Putamen (tissue), 1 donor: ENCODE data around the gene TCF7L1.

ENCODE experiments used
- DNase-seq: peaks from one replicate; pipeline ENCODE4 v3.0.0-alpha.2; 2016; ENCODE audit warnings: low spot score

The TCF7L1 gene

GRCh38 chr2:85163675-85164074 lies 30.5 kb downstream of the TCF7L1 start:
- no peak for DNase-seq

- DNase-seq: no peak
These were observed 31.0 kb downstream of the TCF7L1 start for GRCh38 chr2:85164145-85164569.

- DNase-seq: no peak
These were observed 32.0 kb downstream of the TCF7L1 start for GRCh38 chr2:85165088-85165690.

GRCh38 chr2:85166021-85166420 lies 32.8 kb downstream of the TCF7L1 start:
- no peak for DNase-seq

- DNase-seq: no peak
These were observed 34.3 kb downstream of the TCF7L1 start for GRCh38 chr2:85167479-85167878.

- no peak for DNase-seq
These were observed 35.8 kb downstream of the TCF7L1 start for GRCh38 chr2:85168942-85169341.

- no peak for DNase-seq
These were observed 36.4 kb downstream of the TCF7L1 start for GRCh38 chr2:85169581-85169980.

- no peak for DNase-seq
These were observed 37.8 kb downstream of the TCF7L1 start for GRCh38 chr2:85170938-85171475.

GRCh38 chr2:85171916-85172315 lies 38.7 kb downstream of the TCF7L1 start:
- no peak for DNase-seq

GRCh38 chr2:85173909-85174308 lies 40.7 kb downstream of the TCF7L1 start:
- DNase-seq: no peak

- no peak for DNase-seq
These were observed 41.8 kb downstream of the TCF7L1 start for GRCh38 chr2:85174943-85175342.

- DNase-seq: no peak
These were observed 42.4 kb downstream of the TCF7L1 start for GRCh38 chr2:85175369-85176299.

GRCh38 chr2:85177031-85177824 lies 44.0 kb downstream of the TCF7L1 start:
- no peak for DNase-seq

- DNase-seq: no peak
These were observed 45.0 kb downstream of the TCF7L1 start for GRCh38 chr2:85178154-85178553.

GRCh38 chr2:85178980-85179411 lies 45.8 kb downstream of the TCF7L1 start:
- no peak for DNase-seq

GRCh38 chr2:85179541-85179940 lies 46.3 kb downstream of the TCF7L1 start:
- DNase-seq: no peak

GRCh38 chr2:85180322-85181133 lies 47.3 kb downstream of the TCF7L1 start:
- DNase-seq: no peak

GRCh38 chr2:85181134-85181631 lies 48.0 kb downstream of the TCF7L1 start:
- DNase-seq: no peak

GRCh38 chr2:85181844-85182456 lies 48.8 kb downstream of the TCF7L1 start:
- DNase-seq: no peak

GRCh38 chr2:85183076-85183475 lies 49.9 kb downstream of the TCF7L1 start:
- no peak for DNase-seq

GRCh38 chr2:85183479-85183878 lies 50.3 kb downstream of the TCF7L1 start:
- DNase-seq: no peak
